ENCODE data around the gene GSAP. TPM values are rescaled to one million over a fixed set of nuclear protein-coding genes. Genes with fewer than 3 reads are reported as not detected.

GSAP gene
- total and polyA plus RNA-seq, 2 donors (not counting 3 experiments of a cell fraction or from before 2014, with no cell fraction given) = 2.3 to 5.8 TPM

DNA sequence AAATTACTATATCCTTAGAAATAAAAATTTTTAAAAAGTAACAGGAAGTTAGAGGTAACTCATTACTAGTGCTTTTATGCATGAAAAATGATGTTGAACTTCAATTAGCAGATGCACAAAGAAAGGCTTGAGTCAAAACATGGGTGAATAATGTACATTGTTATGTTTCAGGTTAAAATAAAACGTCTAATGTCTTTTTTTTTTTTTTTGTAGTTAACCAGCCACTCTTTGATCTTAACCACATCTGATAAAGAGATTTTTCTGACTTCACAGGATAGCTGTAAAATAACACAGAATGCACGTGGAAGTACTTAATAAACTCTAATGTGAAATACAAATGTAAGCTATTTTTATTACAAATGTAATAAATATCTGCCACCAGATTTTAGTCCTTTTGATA, 61.7 kb downstream of the GSAP start:
- ChIA-PET POLR2A (no interaction called here), CTCF (no interaction called here)
- no peak overlapping the region for H2AFZ ChIP-seq (ENCODE audit: low read depth, low read length)
- no peak overlapping the region for H3K27ac ChIP-seq (ENCODE audit: insufficient read depth, low read depth, low read length)
- no peak for DNase-seq (ENCODE audit: low read depth, low spot score)
- no peaks in the 10 kb centered on the region for H3K79me2 ChIP-seq (ENCODE audit: control insufficient read depth, insufficient read depth, low read length)
- H3K4me2 ChIP-seq (ENCODE audit: insufficient read depth, low read length) = no peak overlapping the region
- H3K4me1 ChIP-seq (ENCODE audit: control insufficient read depth, extremely low read depth, insufficient read depth, low read length) = peaks cover 9% of the 10 kb centered on the region
- intact Hi-C loops (cut with micrococcal nuclease) = no loop called here
- BruUV-seq (replicated peaks) = no TSS peak
- no peak for TF ChIP-seq JUN (IDR thresholded peaks at IDR 0.05; ENCODE audit: borderline replicate concordance, insufficient read depth, insufficient read length, low read depth)
- no peak for TF ChIP-seq GATA2 (IDR thresholded peaks at IDR 0.05; ENCODE audit: insufficient read depth, insufficient read length, low read depth, low read length)
- no peak for TF ChIP-seq POLR2A (IDR thresholded peaks at IDR 0.05; ENCODE audit: low read depth, low read length)
- TF ChIP-seq, protein P1, sequence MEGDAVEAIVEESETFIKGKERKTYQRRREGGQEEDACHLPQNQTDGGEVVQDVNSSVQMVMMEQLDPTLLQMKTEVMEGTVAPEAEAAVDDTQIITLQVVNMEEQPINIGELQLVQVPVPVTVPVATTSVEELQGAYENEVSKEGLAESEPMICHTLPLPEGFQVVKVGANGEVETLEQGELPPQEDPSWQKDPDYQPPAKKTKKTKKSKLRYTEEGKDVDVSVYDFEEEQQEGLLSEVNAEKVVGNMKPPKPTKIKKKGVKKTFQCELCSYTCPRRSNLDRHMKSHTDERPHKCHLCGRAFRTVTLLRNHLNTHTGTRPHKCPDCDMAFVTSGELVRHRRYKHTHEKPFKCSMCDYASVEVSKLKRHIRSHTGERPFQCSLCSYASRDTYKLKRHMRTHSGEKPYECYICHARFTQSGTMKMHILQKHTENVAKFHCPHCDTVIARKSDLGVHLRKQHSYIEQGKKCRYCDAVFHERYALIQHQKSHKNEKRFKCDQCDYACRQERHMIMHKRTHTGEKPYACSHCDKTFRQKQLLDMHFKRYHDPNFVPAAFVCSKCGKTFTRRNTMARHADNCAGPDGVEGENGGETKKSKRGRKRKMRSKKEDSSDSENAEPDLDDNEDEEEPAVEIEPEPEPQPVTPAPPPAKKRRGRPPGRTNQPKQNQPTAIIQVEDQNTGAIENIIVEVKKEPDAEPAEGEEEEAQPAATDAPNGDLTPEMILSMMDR (IDR thresholded peaks at IDR 0.05; ENCODE audit: extremely low read depth in 1 of 2, insufficient read depth in 1 of 2, low read depth in 1 of 2, low read length in 2 of 2) = no peak
- TF ChIP-seq POLR2AphosphoS5 (IDR thresholded peaks at IDR 0.05; ENCODE audit: insufficient read depth, low read depth, low read length) = no peak
- TF ChIP-seq, protein P2, sequence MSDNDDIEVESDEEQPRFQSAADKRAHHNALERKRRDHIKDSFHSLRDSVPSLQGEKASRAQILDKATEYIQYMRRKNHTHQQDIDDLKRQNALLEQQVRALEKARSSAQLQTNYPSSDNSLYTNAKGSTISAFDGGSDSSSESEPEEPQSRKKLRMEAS (IDR thresholded peaks at IDR 0.05; ENCODE audit: insufficient read depth, insufficient read length) = no peak
- no peak for TF ChIP-seq MYC (IDR thresholded peaks at IDR 0.05; ENCODE audit: low read depth, low read length)
- no peak for TF ChIP-seq FOS (IDR thresholded peaks at IDR 0.05; ENCODE audit: borderline replicate concordance, insufficient read depth, low read length)
- TF ChIP-seq EZH2 (IDR thresholded peaks at IDR 0.05; ENCODE audit: borderline replicate concordance, low read depth, low read length, severe bottlenecking) = no peak
- no peaks in the 10 kb centered on the region for H3K36me3 ChIP-seq (ENCODE audit: control insufficient read depth in 2 of 2, extremely low read depth in 1 of 2, insufficient read depth in 2 of 2, low read length in 2 of 2)
- dilution Hi-C loops (cut with MboI; ENCODE audit: extremely low pct_ligation_motif_present, low sequenced_read_pairs) = no loop called here
- no peak for FAIRE-seq
- H3K4me3 ChIP-seq (replicated peaks in 1 of 3; ENCODE audit: insufficient read depth in 1 of 3, low read depth in 1 of 3, low read length in 3 of 3) = no peak overlapping the region
- no peaks in the 10 kb centered on the region for H4K20me1 ChIP-seq (replicated peaks; ENCODE audit: control insufficient read depth, extremely low read depth, insufficient read depth, low read length)
- H3K9ac ChIP-seq (replicated peaks; ENCODE audit: extremely low read depth, insufficient read depth, low read length) = no peak overlapping the region
- H3K27me3 ChIP-seq (ENCODE audit: control insufficient read depth in 2 of 2, insufficient read depth in 2 of 2, low read length in 2 of 2) = no peaks in the 10 kb centered on the region
- no peaks in the 10 kb centered on the region for H3K9me3 ChIP-seq (replicated peaks; ENCODE audit: control insufficient read depth, insufficient read depth, low read length)
- H3K9me1 ChIP-seq (replicated peaks; ENCODE audit: control insufficient read depth, extremely low read depth, insufficient read depth, low read length) = no peaks in the 10 kb centered on the region

Measured in endothelial cell of umbilical vein (primary cell).